GM12864 (cell line): Measurements from ENCODE around the gene EIF2B2.

Experiments used
- DNase-seq: peaks from one replicate; pipeline ENCODE4 v3.0.0-alpha.2; 2011; ENCODE audit warnings: low read depth
- H3K4me3 ChIP-seq: 2 replicates; pipeline ENCODE4 v1.5.1; 2011; ENCODE audit warnings: mild to moderate bottlenecking, low read depth, low read length, control low read depth
- CTCF ChIP-seq: IDR thresholded peaks from 2 replicates; pipeline ENCODE4 v1.5.1; 2011; ENCODE audit warnings: low read depth, mild to moderate bottlenecking, moderate library complexity, low read length, control low read depth, inconsistent platforms; ENCODE audit errors: missing control alignments

EIF2B2 gene

GRCh38 chr14:75041613-75042012 lies 38.9 kb downstream of the EIF2B2 start:
- no peak for DNase-seq
- no peak for TF ChIP-seq CTCF

GRCh38 chr14:75042035-75042434 lies 39.3 kb downstream of the EIF2B2 start:
- H3K4me3 ChIP-seq, result no peak overlapping the region
- DNase-seq, result no peak
- no peak for TF ChIP-seq CTCF

More at GRCh38 chr14:75041613-75042012, 38.9 kb downstream of the EIF2B2 start:
- H3K4me3 ChIP-seq, result no peak overlapping the region

- H3K4me3 ChIP-seq, result no peak overlapping the region
- TF ChIP-seq CTCF, result no peak
- DNase-seq, result no peak
These were observed 41.6 kb downstream of the EIF2B2 start for GRCh38 chr14:75044322-75044721.

GRCh38 chr14:75044752-75045151 lies 42.0 kb downstream of the EIF2B2 start:
- no peak for TF ChIP-seq CTCF
- DNase-seq, result no peak
- H3K4me3 ChIP-seq, result no peak overlapping the region

- H3K4me3 ChIP-seq, result no peak overlapping the region
- no peak for TF ChIP-seq CTCF
- DNase-seq, result no peak
These were observed 43.6 kb downstream of the EIF2B2 start for GRCh38 chr14:75046275-75046674.

- DNase-seq, result no peak
- H3K4me3 ChIP-seq, result no peak overlapping the region
- no peak for TF ChIP-seq CTCF
These were observed 44.2 kb downstream of the EIF2B2 start for GRCh38 chr14:75046899-75047298.

- H3K4me3 ChIP-seq, result no peak overlapping the region
- no peak for DNase-seq
- TF ChIP-seq CTCF, result no peak
These were observed 44.8 kb downstream of the EIF2B2 start for GRCh38 chr14:75047506-75047905.
